Inflammatory macrophage treated with lipopolysaccharide for 1 hour (primary cell): ENCODE measurements around the gene DAG1.

Experiments
- DNase-seq, 2 donors: peaks; one replicate each; pipeline ENCODE4 v3.0.0-alpha.2; 2020 to 2022

The DAG1 gene

GRCh38 chr3:49518441-49518840 lies 48.4 kb downstream of the DAG1 start:
- no peak for DNase-seq

DNA sequence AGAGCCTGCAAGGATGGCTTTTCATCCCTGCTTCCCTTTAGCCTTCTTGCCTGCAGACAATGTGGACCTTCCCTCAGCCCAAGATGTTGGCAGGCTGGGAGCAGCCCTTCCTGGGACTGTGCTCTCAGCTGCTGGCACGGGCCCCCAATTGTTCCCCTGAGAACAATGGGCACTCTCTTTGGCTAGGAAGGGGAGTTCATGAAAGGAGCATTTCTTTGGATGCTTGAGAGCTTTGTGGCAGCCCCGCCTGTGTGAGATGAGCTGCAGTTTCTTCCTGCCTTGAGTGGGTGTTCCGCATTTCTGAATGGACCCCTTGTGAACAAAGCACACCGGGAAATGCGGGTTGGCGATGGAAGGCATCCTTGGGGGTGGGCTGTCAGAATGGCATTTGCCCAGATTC lies 49.2 kb downstream of the DAG1 start:
- no peak for DNase-seq

DNA sequence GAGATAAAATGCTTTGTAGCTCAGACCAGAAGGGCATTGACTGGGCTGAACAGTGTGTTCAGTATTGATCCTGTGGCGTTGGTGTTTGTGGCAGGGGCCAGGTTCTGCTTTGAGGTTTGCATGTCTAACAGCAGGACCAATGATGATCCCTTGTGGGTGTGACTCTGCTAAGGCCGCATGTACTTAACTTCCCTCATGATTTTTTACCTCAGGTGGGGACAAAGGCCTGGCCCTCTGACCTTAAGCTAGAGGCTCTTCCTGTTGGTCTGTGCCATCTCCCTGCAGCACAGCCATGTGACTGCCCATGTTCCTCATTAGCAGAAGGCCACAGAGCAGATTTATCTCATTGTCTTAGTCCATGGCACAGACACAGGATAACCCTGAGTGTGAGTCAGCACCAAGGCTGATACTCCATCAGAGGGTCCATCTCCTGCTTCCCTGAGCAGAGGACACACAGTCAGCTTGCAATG lies 49.9 kb downstream of the DAG1 start:
- peak; percentile 13 to 41 for DNase-seq

DNA sequence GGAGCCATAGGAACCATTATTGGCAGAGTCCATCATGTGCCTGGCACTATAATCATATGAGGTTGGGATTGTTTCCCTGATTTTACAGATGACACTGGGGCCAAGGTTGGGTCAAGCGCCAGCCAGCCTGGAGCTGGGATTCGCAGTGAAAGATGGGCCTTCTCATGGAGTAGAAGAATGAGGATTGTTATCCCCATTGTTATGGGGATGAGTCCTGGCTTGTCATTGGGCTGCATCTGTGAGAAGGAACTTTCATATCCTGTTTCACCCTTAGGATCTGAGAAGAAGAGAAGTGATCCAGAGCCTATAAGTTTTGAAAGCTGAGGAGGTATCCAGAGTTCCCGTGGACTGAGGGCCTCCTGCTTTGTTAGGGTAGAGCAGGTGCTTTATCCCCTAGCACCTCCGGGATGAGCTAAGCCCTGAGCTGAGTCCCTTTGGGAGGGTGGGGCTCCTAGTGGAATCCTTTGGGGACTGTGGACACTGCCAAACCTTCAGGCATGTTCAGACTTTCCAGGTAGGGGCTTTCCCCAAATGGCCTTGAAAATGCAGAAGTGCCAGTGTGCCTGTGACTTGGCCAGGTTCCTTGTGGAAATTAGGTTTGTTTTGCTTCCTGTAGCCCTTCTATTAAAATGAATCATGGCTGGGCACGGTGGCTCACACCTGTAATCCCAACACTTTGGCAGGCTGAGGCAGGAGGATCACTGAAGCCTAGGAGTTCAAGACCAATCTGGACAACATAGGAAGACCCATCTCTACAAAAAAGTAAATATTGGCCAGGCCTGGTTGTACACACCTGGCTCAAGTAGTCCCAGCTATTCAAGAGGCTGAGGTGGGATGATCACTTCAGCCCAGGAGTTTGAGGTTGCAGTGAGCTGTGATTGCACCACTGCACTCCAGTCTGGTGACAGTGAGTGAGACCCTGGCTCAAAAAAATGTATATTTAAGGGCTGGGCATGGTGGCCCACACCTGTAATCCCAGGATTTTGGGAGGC lies 54.0 kb downstream of the DAG1 start:
- DNase-seq: no peak

DNA sequence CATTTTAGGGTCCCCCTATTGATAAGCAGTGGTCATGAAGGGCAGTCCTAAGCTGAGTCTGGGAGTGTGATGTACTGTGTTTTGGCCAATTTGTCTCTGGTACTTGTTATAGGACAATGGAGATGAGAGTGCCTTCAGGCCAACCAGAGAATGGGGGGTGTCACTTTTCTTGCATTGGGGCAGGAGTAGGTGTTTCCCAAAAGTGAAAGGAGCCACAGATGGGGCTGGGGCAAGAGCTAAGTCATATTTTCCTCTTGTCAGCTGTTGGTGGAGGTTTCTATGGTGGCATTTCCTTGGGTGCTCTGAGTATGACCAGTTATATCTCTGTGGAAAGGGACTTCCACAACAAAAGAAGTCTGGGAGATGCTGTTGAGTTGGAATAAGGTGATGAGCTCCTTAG lies 59.5 kb downstream of the DAG1 start:
- no peak for DNase-seq

DNA sequence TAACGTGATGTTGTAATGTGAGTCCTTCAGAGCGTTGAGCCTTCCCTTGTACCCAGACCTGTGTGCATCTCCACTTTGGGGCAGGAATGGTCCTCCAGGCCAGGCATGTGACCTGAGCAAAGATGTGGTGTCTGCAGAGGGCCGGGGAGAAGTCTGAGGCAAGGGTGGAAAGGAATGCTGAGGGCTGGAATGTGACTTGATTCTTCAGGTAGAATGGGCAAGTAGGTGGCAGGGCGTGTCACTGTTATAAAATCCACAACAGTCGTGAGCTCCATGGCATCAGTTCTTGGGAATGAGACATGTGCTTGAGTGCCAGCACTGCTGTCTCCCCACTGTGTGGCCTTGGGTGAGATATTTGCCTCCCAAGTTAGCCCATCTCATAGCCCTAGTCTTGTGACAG lies 60.2 kb downstream of the DAG1 start:
- DNase-seq: no peak

DNA sequence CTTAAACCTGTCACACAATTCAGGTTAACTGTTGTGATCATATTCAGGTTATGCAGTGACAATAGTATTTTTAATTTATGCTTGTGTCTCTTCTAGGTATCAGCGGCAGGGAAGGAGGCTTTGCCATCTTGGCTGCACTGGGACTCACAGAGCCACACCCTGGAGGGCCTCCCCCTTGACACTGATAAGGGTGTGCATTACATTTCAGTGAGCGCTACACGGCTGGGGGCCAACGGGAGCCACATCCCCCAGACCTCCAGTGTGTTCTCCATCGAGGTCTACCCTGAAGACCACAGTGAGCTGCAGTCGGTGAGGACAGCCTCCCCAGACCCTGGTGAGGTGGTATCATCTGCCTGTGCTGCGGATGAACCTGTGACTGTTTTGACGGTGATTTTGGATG lies 60.6 kb downstream of the DAG1 start:
- DNase-seq: no peak

DNA sequence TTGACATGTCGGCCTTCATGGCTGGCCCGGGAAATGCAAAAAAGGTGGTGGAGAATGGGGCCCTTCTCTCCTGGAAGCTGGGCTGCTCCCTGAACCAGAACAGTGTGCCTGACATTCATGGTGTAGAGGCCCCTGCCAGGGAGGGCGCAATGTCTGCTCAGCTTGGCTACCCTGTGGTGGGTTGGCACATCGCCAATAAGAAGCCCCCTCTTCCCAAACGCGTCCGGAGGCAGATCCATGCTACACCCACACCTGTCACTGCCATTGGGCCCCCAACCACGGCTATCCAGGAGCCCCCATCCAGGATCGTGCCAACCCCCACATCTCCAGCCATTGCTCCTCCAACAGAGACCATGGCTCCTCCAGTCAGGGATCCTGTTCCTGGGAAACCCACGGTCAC lies 61.2 kb downstream of the DAG1 start:
- no peak for DNase-seq

DNA sequence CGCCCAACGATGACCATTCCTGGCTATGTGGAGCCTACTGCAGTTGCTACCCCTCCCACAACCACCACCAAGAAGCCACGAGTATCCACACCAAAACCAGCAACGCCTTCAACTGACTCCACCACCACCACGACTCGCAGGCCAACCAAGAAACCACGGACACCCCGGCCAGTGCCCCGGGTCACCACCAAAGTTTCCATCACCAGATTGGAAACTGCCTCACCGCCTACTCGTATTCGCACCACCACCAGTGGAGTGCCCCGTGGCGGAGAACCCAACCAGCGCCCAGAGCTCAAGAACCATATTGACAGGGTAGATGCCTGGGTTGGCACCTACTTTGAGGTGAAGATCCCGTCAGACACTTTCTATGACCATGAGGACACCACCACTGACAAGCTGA lies 61.6 kb downstream of the DAG1 start:
- no peak for DNase-seq

- no peak for DNase-seq
These were observed 63.0 kb downstream of the DAG1 start for GRCh38 chr3:49533031-49533430.

DNA sequence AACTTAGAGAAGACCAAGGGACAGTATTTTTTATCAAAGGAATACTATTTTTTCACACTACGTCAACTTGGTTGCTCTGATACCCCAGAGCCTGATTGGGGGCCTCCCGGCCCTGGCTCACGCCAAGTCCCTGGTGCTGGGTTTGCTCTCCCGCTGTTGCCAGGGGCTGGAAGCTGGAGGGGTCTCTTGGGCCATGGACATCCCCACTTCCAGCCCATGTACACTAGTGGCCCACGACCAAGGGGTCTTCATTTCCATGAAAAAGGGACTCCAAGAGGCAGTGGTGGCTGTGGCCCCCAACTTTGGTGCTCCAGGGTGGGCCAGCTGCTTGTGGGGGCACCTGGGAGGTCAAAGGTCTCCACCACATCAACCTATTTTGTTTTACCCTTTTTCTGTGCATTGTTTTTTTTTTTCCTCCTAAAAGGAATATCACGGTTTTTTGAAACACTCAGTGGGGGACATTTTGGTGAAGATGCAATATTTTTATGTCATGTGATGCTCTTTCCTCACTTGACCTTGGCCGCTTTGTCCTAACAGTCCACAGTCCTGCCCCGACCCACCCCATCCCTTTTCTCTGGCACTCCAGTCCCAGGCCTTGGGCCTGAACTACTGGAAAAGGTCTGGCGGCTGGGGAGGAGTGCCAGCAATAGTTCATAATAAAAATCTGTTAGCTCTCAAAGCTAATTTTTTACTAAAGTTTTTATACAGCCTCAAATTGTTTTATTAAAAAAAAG lies 63.9 kb downstream of the DAG1 start:
- no peak for DNase-seq

DNA sequence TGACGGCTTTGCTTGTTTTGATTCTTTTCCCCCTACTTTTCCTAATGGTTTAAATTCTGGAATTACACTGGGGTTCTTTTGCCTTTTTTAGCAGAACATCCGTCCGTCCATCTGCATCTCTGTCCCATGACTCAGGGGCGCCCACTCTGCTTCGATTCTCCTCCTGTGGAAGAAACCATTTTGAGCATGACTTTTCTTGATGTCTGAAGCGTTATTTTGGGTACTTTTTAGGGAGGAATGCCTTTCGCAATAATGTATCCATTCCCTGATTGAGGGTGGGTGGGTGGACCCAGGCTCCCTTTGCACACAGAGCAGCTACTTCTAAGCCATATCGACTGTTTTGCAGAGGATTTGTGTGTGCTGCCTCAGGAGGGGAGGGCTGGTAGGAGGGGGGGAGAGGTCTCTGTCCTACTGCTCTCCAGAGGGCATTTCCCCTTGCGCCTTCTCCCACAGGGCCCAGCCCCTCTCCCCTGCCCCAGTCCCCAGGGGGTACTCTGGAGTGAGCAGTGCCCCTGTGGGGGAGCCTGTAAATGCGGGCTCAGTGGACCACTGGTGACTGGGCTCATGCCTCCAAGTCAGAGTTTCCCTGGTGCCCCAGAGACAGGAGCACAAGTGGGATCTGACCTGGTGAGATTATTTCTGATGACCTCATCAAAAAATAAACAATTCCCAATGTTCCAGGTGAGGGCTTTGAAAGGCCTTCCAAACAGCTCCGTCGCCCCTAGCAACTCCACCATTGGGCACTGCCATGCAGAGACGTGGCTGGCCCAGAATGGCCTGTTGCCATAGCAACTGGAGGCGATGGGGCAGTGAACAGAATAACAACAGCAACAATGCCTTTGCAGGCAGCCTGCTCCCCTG lies 64.7 kb downstream of the DAG1 start:
- DNase-seq: no peak

DNA sequence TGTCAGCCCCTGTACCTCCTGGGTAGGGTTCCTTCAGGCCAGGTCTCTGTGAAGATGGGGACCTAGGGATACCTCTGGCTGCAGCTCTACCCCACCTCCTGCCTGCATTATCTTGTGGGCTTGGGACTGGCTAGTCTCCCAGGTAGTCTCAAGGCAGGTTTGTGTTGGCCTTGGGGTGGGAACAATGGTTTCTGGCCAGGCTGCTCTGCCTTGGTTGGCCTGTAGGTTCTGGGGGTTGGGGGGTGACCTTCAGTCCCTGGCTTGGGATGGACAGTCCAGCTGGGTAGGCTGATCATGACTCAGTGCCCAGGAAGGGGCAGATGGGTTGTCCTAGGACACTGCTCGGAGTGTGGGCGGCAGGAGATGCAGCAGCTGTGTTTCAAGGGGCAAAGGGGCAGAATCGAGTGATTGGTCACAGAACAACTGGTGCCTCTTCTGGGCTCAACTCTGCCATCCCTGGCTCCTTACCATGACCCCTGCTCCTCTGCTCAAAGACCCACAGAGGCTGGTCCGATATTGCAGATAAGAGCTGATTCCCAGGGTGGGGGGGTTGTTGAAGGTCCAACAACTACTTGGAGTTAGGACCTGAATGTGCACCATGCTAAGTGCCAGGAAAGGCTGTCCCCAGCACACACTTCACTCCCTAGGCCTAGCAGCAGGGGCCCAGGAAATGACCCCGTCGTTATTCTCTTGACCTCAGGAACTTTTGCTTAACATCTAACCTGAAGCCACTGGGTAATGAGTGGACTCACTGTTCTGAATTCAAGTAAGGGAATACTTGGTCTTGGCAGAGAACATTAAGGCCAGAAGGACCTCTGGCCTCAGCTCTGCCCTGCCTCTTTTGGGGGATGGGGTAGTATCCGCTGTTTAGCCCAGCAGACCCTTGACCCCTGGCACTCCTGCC lies 66.2 kb downstream of the DAG1 start:
- no peak for DNase-seq

GRCh38 chr3:49536875-49537533 lies 66.9 kb downstream of the DAG1 start:
- no peak for DNase-seq

- DNase-seq: peak; percentile 93 to 99
These were observed 69.8 kb downstream of the DAG1 start for GRCh38 chr3:49539659-49540560.

DNA sequence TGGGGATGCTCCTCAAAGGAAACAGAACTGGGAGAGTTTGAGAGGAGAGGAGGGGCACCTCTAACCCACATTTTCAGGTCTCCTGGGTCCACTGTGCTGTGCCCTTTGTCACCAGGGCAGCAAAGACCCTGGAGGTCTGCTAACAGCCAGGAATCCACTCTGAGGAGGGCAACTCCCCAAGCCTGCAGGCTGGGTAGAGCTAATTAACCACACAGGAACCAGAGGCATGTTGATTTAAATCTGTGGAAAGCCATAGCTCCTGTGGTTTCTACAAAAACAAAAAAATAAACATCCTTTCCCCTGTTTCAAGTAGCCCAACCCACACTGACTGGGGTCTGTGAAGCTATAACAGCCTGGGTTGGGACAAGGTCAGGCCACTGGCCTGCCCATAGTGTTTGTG lies 82.0 kb downstream of the DAG1 start:
- DNase-seq: no peak

DNA sequence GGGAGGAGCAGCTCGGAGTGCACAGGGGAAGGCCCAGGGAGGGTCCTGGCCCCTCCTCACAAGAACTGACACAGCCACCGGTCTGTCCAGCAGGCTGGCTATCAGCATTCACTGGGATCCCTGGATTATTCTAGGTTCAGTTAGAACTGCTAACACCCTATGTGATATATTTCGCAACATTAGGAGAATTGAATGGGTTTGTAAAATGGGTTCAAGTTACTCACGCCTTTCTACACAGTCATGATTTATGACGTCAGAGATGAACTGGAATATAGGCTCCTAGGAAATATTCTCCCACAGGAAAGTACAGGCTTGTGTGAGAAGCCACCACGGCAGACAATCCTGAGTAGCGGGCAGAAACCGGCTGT lies 83.2 kb downstream of the DAG1 start:
- DNase-seq: peak in 1 of 2 donors; percentile 1

DNA sequence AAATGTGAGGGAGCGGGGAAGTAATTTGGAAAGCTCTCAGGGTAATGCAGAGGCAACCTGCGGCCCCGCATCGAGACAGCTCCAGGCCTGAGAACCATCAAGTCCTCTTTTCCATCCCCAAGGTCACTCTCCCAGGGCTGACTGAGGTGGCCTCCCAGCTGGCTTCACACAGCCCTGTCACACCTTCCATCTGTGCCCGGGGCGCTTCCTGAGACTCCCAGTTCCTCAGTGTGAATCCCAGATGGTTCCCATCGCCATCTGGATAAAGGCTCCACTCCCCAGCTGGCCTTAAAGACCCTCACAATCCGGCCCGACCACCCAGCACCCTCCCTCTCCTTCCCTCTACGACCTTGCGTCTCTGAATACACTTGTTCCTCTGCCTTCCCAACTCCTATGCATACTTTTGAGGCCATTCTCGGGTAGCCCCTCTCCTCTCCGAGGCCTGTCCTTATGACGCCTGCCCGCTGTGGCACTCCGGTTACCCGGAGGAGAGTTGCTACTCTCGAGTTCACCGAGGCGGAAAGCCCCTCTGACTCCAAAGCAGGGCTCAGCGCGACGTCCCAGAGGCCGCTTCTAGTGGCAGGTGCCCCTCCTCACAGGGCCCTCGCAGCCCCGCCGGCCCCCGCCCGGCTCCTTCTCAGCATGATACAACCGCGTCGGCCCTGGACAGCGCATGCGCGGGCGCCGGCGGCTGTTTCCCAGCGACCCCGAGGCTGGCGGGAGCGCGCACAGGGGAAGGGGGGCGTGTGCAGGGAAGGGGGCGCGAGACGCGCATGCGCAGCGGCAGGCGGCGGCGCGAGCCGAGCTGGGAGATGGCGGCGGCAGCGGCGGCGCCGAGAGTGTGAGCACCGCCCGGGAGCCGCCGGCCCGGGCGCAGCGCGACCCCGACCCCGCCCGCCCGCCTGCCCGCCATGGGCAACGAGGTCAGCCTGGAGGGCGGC lies 83.9 kb downstream of the DAG1 start, which contains the start of gene BSN:
Gene BSN, plus strand, starts transcription at position 786 of the 941 bp plus-strand sequence. Its CDS starts 126 bp downstream, at position 912.
- DNase-seq: peak; percentile 53 to 61
